OCI-LY3 (cell line): ENCODE results near the gene OBSCN.

Experiments
- CTCF ChIP-seq: fragments of 200-600, 300-600 bp; sonication (generic); IDR thresholded peaks from 2 replicates; pipeline ENCODE4 v1.5.1; 2014; ENCODE audit warnings: antibody characterized with exemption, low read length, low read depth
- EZH2phosphoT487 ChIP-seq: fragments of 200-600 bp; shearing (Covaris generic); IDR thresholded peaks from 2 replicates; pipeline ENCODE4 v1.6.1; 2018; ENCODE audit warnings: antibody characterized with exemption, mixed run types, low read depth

GRCh38 chr1:228180271-228180958 lies 27.4 kb upstream of the OBSCN start:
- TF ChIP-seq CTCF (peak; percentile 31), EZH2phosphoT487 (no peak)
